T-helper 1 cell (primary cell): ENCODE data around the gene CAMTA1.

Experiments used
- DNase-seq, 5 donors: peaks; one replicate each; pipeline ENCODE4 v3.0.0-alpha.2; 2012 to 2020

Gene CAMTA1

DNA sequence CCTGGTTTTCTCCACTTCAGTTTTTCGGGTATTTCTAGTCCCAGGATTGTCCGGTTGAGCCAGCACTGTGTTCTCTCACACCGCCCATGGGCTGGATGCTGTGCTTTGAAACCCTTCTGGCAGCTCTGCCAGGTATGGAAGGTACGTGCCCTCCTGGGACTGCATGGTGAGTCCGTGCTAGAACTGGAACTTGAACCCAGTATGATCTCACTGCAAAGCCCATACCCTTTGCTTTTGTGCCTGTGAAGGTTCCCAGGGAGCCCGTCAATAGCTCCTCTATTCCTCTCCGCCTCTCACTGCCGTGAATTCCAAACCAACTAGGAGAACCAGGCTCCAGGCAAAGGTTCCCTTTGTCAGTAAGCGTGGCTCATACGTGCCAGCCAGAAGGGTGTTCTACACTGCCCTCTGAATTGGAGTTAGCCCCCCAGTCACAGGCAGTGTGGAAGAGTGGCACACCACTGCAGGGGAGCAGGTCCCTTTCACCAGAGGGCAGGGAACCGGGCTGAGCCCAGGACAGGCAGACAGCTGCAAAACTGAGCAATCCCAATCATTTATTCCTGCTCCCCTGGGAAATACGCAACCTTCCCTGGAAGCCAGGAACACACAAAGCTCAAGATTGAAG, 310.2 kb downstream of the CAMTA1 start:
- DNase-seq, result no peak

GRCh38 chr1:7097938-7098592, 312.8 kb downstream of the CAMTA1 start:
- DNase-seq, result no peak

DNA sequence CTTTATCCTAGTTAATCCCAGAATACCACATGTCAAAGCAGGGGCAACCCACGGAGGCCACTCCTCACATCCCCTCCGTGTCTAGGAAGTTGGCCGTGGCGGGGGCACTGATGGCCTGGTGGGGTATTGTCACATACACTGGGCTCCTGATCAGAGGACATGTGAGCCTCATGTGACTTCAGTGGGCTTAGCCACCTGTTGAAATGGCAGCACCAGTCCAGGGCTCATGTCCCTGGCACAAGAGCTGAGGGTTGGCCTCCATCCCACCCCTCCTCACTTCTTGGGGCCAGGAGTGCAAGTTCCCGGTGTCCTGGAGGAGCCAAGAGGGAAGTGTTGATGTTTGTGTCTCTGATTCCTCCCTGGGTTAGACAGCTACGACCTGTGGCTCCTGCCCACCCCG, 313.4 kb downstream of the CAMTA1 start:
- DNase-seq, result no peak

GRCh38 chr1:7100479-7100878, 315.2 kb downstream of the CAMTA1 start:
- DNase-seq, result no peak

- DNase-seq, result no peak
These were observed 315.9 kb downstream of the CAMTA1 start for GRCh38 chr1:7101187-7101586.

DNA sequence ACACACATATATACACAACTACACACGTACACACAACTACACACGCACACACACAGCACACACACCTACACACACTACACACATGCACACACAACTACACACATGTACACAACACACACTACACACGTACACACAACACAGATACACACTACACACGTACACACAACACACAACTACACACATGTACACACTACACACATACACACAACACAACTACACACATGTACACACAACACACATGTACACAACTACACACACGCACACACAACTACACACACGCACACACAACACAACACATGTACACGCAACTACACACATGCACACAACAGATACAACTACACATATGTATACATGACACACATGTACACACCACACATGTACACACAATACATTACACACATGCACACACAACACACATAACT, 318.1 kb downstream of the CAMTA1 start:
- DNase-seq, result no peak

DNA sequence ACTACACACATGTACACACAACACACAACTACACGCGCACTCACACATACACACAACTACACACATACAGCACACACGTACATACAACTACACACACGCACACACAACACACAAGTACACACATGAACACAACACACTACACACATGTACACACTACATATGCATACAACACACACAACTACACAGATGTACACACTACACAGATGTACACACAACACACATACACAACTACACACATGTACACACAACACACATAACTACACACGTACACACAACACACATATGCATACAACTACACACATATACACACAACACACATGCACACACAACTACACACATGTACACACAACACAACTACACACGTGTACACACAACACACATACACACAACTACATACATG, 318.6 kb downstream of the CAMTA1 start:
- no peak for DNase-seq

DNA sequence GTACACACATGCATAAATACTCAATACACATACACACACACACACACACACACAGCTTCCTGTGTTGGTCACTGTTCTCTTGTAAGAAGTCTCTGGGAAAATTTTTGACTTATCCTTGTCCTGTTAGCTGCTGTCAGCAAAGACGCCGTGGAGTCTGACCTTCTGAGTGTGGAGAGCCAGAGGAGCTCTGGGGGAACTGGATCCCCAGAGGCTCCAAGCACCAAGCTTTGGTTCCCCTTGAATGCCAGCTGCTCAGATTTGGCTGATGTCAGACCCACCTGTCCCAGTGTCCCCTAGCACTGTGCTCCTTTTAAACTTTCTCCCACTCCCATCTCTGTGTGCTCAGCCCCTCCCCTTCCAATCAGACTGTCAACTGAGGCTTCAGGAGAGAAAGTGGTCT, 319.1 kb downstream of the CAMTA1 start:
- no peak for DNase-seq

- DNase-seq, result no peak
These were observed 320.0 kb downstream of the CAMTA1 start for GRCh38 chr1:7105269-7105668.

GRCh38 chr1:7106442-7107108, 321.3 kb downstream of the CAMTA1 start:
- no peak for DNase-seq

DNA sequence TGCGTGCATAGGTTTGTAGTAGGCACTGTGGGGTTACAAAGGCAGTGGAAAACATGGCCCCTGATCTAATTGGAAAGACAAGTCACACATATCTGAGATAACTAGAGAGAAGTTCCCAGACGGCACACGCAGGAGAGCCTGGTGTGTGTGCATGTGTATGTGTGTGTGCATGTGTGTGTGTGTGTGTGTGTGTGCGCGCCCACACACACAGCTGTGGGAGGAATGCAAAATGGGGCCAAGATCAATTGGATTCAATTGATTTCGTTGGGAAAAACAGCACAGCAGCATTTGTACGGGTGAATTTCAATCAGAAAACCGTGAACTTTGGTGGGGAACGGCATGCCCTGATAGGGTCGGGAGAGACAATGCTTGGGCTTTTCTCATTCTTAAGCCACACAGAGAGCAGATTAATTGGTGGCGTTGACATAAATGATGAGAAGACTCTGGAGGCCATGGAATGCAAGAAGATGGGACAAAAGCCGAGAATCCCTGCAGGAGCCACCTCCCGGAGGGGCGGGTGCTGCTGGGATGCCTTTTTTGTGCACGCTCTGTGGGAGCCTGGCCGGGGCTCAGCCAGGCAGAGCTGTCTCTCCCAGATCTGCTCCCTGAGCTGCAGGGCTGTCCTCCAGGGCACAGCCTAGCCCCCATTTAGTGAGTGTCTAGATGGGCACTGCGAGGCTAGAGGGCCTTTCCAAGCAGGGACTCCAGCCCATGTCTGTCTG, 322.0 kb downstream of the CAMTA1 start:
- no peak for DNase-seq

GRCh38 chr1:7108251-7108650, 323.0 kb downstream of the CAMTA1 start:
- DNase-seq, result no peak

DNA sequence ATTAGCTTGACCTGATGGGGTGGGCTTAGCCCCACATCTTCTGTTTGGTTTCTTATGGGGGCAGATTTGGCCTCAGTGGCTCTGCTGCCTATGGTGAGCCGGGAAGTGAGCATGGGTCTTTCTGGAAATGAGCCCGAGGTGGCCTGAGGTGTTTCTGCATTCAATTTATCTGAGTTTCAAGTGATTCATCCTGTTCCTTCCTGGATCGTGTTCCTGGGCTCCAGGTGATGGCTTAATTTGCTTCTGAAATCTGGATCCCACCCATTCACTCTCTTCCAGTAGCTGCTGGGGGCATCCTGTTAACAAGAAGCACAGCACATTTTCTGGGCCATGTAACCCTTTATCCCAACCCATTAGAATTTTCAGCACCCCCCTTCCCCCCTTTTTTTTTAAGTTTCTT, 324.6 kb downstream of the CAMTA1 start:
- DNase-seq, result no peak

DNA sequence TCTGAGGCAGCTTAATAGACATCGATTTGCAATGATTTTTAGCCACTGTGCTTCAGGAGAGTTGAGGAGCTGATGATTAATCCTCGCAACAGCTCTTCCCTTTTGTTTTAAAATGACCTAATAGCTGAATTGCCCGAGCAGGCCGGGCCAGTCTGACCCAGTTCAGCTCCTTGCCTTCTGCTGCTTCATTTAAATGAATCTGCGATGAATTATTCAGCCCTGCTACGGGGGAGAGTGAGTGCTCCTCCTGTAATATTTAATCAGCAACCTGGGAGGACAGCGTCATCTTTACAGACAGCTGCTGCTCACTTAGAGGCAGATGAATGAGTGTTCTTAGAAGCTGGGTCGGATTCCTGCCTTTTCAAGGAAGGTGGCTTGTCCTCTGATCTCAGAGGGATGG, 325.1 kb downstream of the CAMTA1 start:
- DNase-seq, result no peak

- no peak for DNase-seq
These were observed 326.6 kb downstream of the CAMTA1 start for GRCh38 chr1:7111853-7112252.

GRCh38 chr1:7113136-7113535, 327.9 kb downstream of the CAMTA1 start:
- no peak for DNase-seq

GRCh38 chr1:7113822-7114221, 328.6 kb downstream of the CAMTA1 start:
- DNase-seq, result no peak

DNA sequence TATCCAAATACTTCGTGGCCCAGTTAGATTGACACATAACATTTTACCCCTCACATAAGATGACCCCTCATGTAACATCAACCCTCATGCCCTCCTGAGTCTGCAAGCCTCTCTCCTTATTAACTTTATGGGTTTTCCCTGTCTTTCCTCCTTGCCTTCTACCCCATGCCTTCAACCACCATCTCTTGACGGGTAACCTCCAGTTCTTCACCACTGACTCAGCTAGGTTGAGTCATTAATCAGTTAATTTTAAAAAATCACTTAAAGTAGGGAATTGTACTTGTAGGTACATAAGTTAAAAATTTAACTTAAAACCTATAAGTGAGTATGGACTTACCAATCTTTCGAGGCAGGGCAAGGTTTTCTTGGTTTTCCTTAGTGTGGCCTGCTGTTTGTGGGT, 330.7 kb downstream of the CAMTA1 start:
- DNase-seq, result no peak

GRCh38 chr1:7117399-7118281, 332.4 kb downstream of the CAMTA1 start:
- no peak for DNase-seq

- DNase-seq, result no peak
These were observed 333.9 kb downstream of the CAMTA1 start for GRCh38 chr1:7119156-7119555.

GRCh38 chr1:7120863-7121621, 335.8 kb downstream of the CAMTA1 start:
- DNase-seq, result no peak

- no peak for DNase-seq
These were observed 336.4 kb downstream of the CAMTA1 start for GRCh38 chr1:7121622-7121988.
